ENCODE measurements around the gene NRXN3. TPM values are rescaled to one million over a fixed set of nuclear protein-coding genes. Genes with fewer than 3 reads are reported as not detected.

Gene NRXN3
- total and polyA plus RNA-seq, 8 donors, result 0.53 to 2.5 (median 1.5) TPM

DNA sequence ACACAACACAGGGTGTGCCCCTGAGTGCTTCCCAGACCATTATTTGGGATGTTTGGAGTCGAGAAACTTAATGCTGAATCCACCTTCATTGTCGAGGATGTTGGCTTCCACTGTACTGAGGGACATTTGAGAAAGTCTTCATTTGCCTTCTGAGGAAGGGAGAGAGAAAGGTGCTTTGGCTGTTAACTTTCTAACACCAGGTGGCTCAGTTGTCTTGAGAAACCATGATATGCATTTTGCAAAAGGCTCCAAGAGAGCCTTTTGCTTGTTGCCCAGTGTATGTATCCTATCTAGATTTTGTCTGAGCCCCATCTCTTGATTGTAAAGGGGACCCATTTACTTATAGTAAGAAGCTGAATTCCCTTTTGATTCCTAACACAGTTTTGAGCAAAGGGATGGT, 28.6 kb upstream of the NRXN3 start:
- DNase-seq (no peak), FAIRE-seq (no peak), ATAC-seq (no peak)
- Histone ChIP-seq H3K27ac (no peak overlapping the region), H3K4me1 (no peaks in the 10 kb centered on the region), H3K27me3 (peaks cover 0 to 6% (median 2%) of the 10 kb centered on the region in 4 donors), H3K9me3 (no peaks in the 10 kb centered on the region), H3K36me3 (no peaks in the 10 kb centered on the region), H3K4me3 (no peak overlapping the region)
- intact Hi-C loops (cut with DNase I), result no loop called here
- WGBS, 2 donors, result 26 to 39% methylated on average over 2 of the region's 2 CpGs
- TF ChIP-seq, protein P1, sequence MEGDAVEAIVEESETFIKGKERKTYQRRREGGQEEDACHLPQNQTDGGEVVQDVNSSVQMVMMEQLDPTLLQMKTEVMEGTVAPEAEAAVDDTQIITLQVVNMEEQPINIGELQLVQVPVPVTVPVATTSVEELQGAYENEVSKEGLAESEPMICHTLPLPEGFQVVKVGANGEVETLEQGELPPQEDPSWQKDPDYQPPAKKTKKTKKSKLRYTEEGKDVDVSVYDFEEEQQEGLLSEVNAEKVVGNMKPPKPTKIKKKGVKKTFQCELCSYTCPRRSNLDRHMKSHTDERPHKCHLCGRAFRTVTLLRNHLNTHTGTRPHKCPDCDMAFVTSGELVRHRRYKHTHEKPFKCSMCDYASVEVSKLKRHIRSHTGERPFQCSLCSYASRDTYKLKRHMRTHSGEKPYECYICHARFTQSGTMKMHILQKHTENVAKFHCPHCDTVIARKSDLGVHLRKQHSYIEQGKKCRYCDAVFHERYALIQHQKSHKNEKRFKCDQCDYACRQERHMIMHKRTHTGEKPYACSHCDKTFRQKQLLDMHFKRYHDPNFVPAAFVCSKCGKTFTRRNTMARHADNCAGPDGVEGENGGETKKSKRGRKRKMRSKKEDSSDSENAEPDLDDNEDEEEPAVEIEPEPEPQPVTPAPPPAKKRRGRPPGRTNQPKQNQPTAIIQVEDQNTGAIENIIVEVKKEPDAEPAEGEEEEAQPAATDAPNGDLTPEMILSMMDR (IDR thresholded peaks at IDR 0.05), result no peak

DNA sequence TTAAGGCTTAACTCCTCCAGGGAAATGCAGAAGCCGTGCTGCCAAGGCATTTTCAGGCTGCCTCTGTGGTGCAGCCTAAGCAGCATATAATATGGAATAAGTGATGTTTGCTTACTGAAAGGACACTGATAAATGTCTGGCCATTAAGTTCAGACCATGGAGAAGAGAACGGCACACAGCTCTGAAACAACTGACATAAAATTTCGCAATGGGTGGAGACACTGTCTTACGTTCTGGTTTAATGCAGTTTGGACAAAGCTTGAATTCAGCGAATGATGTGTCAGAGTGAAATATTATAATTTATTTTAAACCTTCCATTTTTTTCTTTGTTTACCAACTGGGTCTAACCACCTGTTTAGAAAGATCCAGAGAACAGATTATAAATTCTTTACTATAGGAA, 27.2 kb upstream of the NRXN3 start:
- H3K4me1 ChIP-seq, result no peaks in the 10 kb centered on the region
- H3K9me3 ChIP-seq, result no peaks in the 10 kb centered on the region
- TF ChIP-seq, protein P1 (IDR thresholded peaks at IDR 0.05), result no peak
- no peaks in the 10 kb centered on the region for H3K36me3 ChIP-seq
- no peak overlapping the region for H3K27ac ChIP-seq
- H3K4me3 ChIP-seq, result no peak overlapping the region
- ATAC-seq (no peak), DNase-seq (no peak), FAIRE-seq (no peak)
- WGBS, 2 donors, result 44 to 49% methylated on average over 5 of the region's 5 CpGs
- H3K27me3 ChIP-seq, result peaks cover 0 to 6% (median 0%) of the 10 kb centered on the region in 4 donors
- intact Hi-C loops (cut with DNase I), result no loop called here

DNA sequence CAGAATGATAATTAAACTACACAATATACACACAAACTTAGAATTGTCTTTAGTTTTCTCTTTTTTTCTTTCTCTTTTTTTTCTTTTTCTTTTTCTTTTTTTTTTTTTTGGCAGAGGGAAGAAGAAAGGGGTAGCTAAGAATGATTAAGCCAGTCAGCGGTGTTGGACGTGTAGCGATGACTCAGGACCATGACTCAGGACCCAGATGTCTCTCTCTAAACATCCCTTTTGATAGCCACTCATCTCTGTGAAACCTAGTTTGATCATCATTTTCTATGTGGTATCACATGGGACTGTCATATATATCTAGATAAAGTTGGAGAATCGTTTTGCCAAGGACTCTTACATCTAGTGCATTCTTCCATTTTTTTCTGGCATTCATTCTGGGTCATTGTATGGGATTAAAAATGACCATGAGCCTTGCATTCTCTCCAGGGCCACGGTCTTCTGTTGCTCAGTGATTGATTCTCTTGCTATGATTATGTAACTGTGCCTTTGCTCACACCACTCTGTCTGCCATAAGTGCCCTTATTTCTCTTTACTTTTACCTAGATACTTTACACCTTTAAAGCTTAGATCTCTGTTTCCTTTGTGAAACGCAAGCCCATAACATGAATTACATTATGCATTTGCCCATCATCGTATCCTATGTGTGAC, 26.6 kb upstream of the NRXN3 start:
- TF ChIP-seq, protein P1 (IDR thresholded peaks at IDR 0.05), result no peak
- WGBS, 2 donors, result 49 to 56% methylated on average over 7 of the region's 7 CpGs
- no peak overlapping the region for H3K27ac ChIP-seq
- peaks cover 0 to 6% (median 0%) of the 10 kb centered on the region in 4 donors for H3K27me3 ChIP-seq
- FAIRE-seq, result no peak
- intact Hi-C loops (cut with DNase I), result no loop called here
- H3K9me3 ChIP-seq, result no peaks in the 10 kb centered on the region
- H3K4me3 ChIP-seq, result no peak overlapping the region
- H3K36me3 ChIP-seq, result no peaks in the 10 kb centered on the region
- H3K4me1 ChIP-seq, result no peaks in the 10 kb centered on the region
- DNase-seq, result no peak
- no peak for ATAC-seq

DNA sequence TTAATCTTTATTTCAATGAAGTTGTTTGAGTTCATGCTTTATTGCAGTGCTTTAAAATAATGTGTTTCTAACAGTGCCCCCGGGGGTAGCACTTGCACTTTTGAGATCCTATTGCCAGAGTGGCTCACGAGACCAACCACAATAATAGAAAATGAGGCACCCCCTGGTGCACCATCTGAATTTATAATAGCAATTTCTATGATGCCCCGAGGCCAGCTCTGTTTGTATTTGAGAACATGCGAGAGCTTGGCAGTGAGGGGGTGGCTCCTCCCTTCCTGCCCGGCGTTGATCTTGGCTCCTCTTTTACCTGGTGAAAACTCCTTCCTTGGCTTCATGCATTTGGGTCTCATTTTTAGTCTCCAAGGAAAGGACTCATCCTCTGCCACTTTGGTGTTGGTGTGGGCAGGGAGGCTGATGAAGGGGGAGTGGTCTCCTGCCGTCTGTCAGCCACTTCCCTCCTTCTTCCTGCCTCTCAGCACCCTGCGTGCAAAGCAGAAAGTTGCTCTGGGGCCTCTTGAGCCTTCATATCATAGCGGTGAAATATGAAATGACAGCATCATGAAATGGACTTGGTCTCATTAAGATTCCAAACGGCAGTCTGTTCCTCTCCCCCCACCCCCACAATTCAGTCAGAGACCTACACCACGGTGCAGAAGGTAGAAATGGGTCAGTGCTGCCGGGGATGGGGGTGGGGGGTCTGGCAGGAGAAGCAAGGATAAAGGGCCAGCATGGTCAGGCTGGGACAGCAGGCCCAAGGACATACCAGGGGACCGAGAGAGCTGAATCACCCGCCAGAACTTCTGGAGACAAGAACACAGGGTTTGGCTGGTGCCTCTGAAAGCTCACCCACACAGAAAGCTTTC, 17.7 kb upstream of the NRXN3 start:
- DNase-seq (no peak), FAIRE-seq (no peak), ATAC-seq (no peak)
- Histone ChIP-seq H3K27me3 (no peaks in the 10 kb centered on the region), H3K9me3 (no peaks in the 10 kb centered on the region), H3K4me3 (no peak overlapping the region), H3K4me1 (no peaks in the 10 kb centered on the region), H3K27ac (no peak overlapping the region), H3K36me3 (no peaks in the 10 kb centered on the region)
- WGBS, 2 donors, result 41 to 46% methylated on average over 14 of the region's 14 CpGs
- intact Hi-C loops (cut with DNase I), result no loop called here
- TF ChIP-seq, protein P1 (IDR thresholded peaks at IDR 0.05), result no peak

DNA sequence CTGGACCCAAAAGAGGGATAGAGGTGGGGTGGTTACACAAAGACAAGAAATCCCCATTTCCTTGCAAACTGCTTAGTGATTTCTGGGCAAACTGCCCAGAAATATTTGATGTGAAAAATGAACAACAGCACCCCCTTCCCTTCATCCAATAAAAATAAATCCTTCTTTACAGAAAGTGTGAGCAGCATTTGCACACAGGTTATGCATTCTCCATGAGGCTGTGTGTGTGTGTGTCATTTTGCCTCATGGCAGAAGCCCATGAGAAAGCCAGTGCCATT, 17.2 kb upstream of the NRXN3 start:
- H3K36me3 ChIP-seq, result no peaks in the 10 kb centered on the region
- no peak for ATAC-seq
- intact Hi-C loops (cut with DNase I), result no loop called here
- no peak for FAIRE-seq
- no peak overlapping the region for H3K27ac ChIP-seq
- no peaks in the 10 kb centered on the region for H3K27me3 ChIP-seq
- no peak for DNase-seq
- TF ChIP-seq, protein P1 (IDR thresholded peaks at IDR 0.05), result no peak
- no peaks in the 10 kb centered on the region for H3K4me1 ChIP-seq
- no peak overlapping the region for H3K4me3 ChIP-seq
- no peaks in the 10 kb centered on the region for H3K9me3 ChIP-seq

Measured in pancreas (tissue), 10 donors.